H54 (cell line): Measurements from ENCODE around the gene TCEAL3.

Source experiments
- DNase-seq: peaks from one replicate; pipeline ENCODE4 v3.0.0; 2011; ENCODE audit warnings: low spot score, mixed read lengths; ENCODE audit not compliant: insufficient read length
- FAIRE-seq: peaks from 3 replicates; lab custom pipeline; 2011; peaks lifted over from hg19 to GRCh38; lab: Jason Lieb, UNC
- POLR2A ChIP-seq: IDR thresholded peaks from 2 replicates; pipeline ENCODE4 v1.6.1; 2011; ENCODE audit warnings: low read depth, mild to moderate bottlenecking, low read length

The TCEAL3 gene

GRCh38 chrX:103608306-103608963 is 672 bp downstream of the TCEAL3 start:
- no peak for TF ChIP-seq POLR2A
- DNase-seq (no peak), FAIRE-seq (no peak)

- no peak for FAIRE-seq
- TF ChIP-seq POLR2A, result no peak
- no peak for DNase-seq
These were observed 2.5 kb downstream of the TCEAL3 start for GRCh38 chrX:103610282-103610681.

- no peak for FAIRE-seq
- no peak for TF ChIP-seq POLR2A
- DNase-seq, result no peak
These were observed 5.7 kb downstream of the TCEAL3 start for GRCh38 chrX:103613362-103613890.

GRCh38 chrX:103614999-103615398 is 7.2 kb downstream of the TCEAL3 start:
- no peak for DNase-seq
- no peak for FAIRE-seq
- TF ChIP-seq POLR2A, result no peak

- FAIRE-seq (peak; percentile 36), DNase-seq (no peak)
- TF ChIP-seq POLR2A, result no peak
These were observed 8.1 kb downstream of the TCEAL3 start for GRCh38 chrX:103615781-103616371.

- no peak for DNase-seq
- no peak for FAIRE-seq
- TF ChIP-seq POLR2A, result no peak
These were observed 9.0 kb downstream of the TCEAL3 start for GRCh38 chrX:103616676-103617186.

GRCh38 chrX:103624111-103624510 is 16.3 kb downstream of the TCEAL3 start:
- peak; percentile 97 for FAIRE-seq

GRCh38 chrX:103626855-103627254 is 19.1 kb downstream of the TCEAL3 start:
- FAIRE-seq (no peak), DNase-seq (no peak)
- no peak for TF ChIP-seq POLR2A

More at GRCh38 chrX:103624111-103624510, 16.3 kb downstream of the TCEAL3 start:
- no peak for DNase-seq
- TF ChIP-seq POLR2A, result no peak

- no peak for FAIRE-seq
- no peak for DNase-seq
These were observed 20.9 kb downstream of the TCEAL3 start, which contains the start of gene TCEAL1 for GRCh38 chrX:103628386-103629317. TCEAL1 (plus strand) TSS chrX:103628975; CDS start chrX:103629917, 942 bp downstream.

GRCh38 chrX:103629318-103630170 is 21.8 kb downstream of the TCEAL3 start:
- no peak for DNase-seq
- FAIRE-seq, result peak; percentile 36
- TF ChIP-seq POLR2A, result peak; percentile 55

More at GRCh38 chrX:103628386-103629317, 20.9 kb downstream of the TCEAL3 start, which contains the start of gene TCEAL1:
- no peak for TF ChIP-seq POLR2A

- no peak for DNase-seq
- no peak for TF ChIP-seq POLR2A
- FAIRE-seq, result no peak
These were observed 22.4 kb downstream of the TCEAL3 start for GRCh38 chrX:103630171-103630511.

- no peak for FAIRE-seq
These were observed 23.4 kb downstream of the TCEAL3 start for GRCh38 chrX:103631145-103631544.

GRCh38 chrX:103635436-103635835 is 27.7 kb downstream of the TCEAL3 start:
- FAIRE-seq (no peak), DNase-seq (no peak)
- TF ChIP-seq POLR2A, result no peak

More at GRCh38 chrX:103631145-103631544, 23.4 kb downstream of the TCEAL3 start:
- TF ChIP-seq POLR2A, result no peak
- no peak for DNase-seq
